ENCODE data around the gene CLEC14A. TPM values are rescaled to one million over a fixed set of nuclear protein-coding genes. Genes with fewer than 3 reads are reported as not detected.

Gene CLEC14A
- total and polyA plus RNA-seq, 4 experiments from 2014 or later = not detected

- DNase-seq = no peak
- no peaks in the 10 kb centered on the region for H3K27me3 ChIP-seq (ENCODE audit: insufficient read depth, low read length)
- Mint-ChIP-seq H3K27me3 (peaks cover 7 to 16% of the 10 kb centered on the region in 2 donors), H3K9me3 (peaks cover 0 to 10% (median 4%) of the 10 kb centered on the region in 8 donors), H3K27ac (no peak overlapping the region), H3K36me3 (no peaks in the 10 kb centered on the region), H3K4me3 (no peak overlapping the region), H3K4me1 (no peaks in the 10 kb centered on the region)
- intact Hi-C loops (cut with micrococcal nuclease) = no loop called here
- H3K9me3 ChIP-seq (ENCODE audit: control insufficient read depth in 1 of 2, low read length in 2 of 2) = no peaks in the 10 kb centered on the region
- CTCF ChIA-PET (ENCODE audit: partially characterized antibody) = no interaction called here
- no peak overlapping the region for H3K27ac ChIP-seq (ENCODE audit: low read depth, low read length)
- H3K4me1 ChIP-seq (ENCODE audit: insufficient read depth, low read length) = no peaks in the 10 kb centered on the region
- H3K36me3 ChIP-seq (ENCODE audit: insufficient read depth, low read length) = no peaks in the 10 kb centered on the region
- POLR2A ChIA-PET (ENCODE audit: partially characterized antibody) = no interaction called here
- no peak overlapping the region for H3K4me3 ChIP-seq (ENCODE audit: low read length in 2 of 2)
Observed at GRCh38 chr14:38285962-38286361, 30.1 kb upstream of the CLEC14A start.

DNA sequence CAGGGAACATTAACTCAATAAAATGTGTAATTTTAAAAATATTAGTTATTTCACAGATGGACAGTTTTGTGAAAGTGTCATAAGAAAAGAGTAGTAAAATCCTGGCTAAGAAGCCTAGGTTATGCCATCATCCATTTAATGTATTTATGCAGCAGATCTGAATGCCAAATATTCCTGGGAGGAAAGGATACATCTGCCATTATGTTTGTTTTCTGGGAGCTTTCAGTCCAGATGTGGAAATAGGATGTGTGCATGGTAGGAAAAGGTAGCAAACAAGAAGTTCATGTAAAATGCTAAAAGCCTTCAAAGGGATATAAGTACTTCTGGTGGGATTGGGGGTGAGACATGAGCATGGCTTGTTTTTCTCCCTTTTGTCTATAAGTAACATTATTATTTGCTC lies 27.0 kb upstream of the CLEC14A start:
- Mint-ChIP-seq H3K4me1 (no peaks in the 10 kb centered on the region), H3K36me3 (no peaks in the 10 kb centered on the region), H3K9me3 (peaks cover 0 to 7% (median 4%) of the 10 kb centered on the region in 8 donors), H3K27me3 (peaks cover 10 to 16% of the 10 kb centered on the region in 2 donors), H3K4me3 (no peak overlapping the region), H3K27ac (no peak overlapping the region)
- no peaks in the 10 kb centered on the region for H3K4me1 ChIP-seq (ENCODE audit: insufficient read depth, low read length)
- no peaks in the 10 kb centered on the region for H3K36me3 ChIP-seq (ENCODE audit: insufficient read depth, low read length)
- ChIA-PET CTCF (ENCODE audit: partially characterized antibody) (no interaction called here), POLR2A (ENCODE audit: partially characterized antibody) (no interaction called here)
- intact Hi-C loops (cut with micrococcal nuclease) = no loop called here
- no peak overlapping the region for H3K27ac ChIP-seq (ENCODE audit: low read depth, low read length)
- no peaks in the 10 kb centered on the region for H3K9me3 ChIP-seq (ENCODE audit: control insufficient read depth in 1 of 2, low read length in 2 of 2)
- DNase-seq = no peak
- H3K4me3 ChIP-seq (ENCODE audit: low read length in 2 of 2) = no peak overlapping the region
- H3K27me3 ChIP-seq (ENCODE audit: insufficient read depth, low read length) = no peaks in the 10 kb centered on the region

DNA sequence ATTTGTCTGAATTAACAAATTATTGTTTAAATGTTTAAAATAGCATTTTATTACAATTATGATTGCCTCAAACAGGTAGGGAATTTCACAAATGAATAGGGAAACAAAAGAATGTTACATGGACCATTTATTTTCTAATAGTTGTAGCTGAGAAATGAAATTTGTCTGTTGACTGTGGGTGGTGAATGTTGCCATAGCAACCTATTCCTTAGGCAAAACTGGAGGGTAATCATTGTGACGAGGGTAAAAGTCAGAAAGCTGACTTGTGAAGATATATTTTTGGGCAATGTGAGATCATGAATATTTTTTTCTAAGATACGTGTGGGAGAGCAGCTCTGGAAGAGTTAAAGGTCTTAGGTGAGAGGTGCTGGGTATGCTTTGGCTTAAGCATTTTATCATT lies 24.2 kb upstream of the CLEC14A start:
- intact Hi-C loops (cut with micrococcal nuclease) = no loop called here
- Histone ChIP-seq H3K36me3 (ENCODE audit: insufficient read depth, low read length) (no peaks in the 10 kb centered on the region), H3K27me3 (ENCODE audit: insufficient read depth, low read length) (no peaks in the 10 kb centered on the region), H3K4me1 (ENCODE audit: insufficient read depth, low read length) (no peaks in the 10 kb centered on the region), H3K4me3 (ENCODE audit: low read length in 2 of 2) (no peak overlapping the region), H3K9me3 (ENCODE audit: control insufficient read depth in 1 of 2, low read length in 2 of 2) (no peaks in the 10 kb centered on the region), H3K27ac (ENCODE audit: low read depth, low read length) (no peak overlapping the region)
- no peak for DNase-seq
- ChIA-PET POLR2A (ENCODE audit: partially characterized antibody) (no interaction called here), CTCF (ENCODE audit: partially characterized antibody) (no interaction called here)
- Mint-ChIP-seq H3K4me1 (no peaks in the 10 kb centered on the region), H3K4me3 (no peak overlapping the region), H3K27me3 (peaks cover 8 to 11% of the 10 kb centered on the region in 2 donors), H3K27ac (no peak overlapping the region), H3K36me3 (no peaks in the 10 kb centered on the region), H3K9me3 (peaks cover 0 to 7% (median 0%) of the 10 kb centered on the region in 8 donors)

DNA sequence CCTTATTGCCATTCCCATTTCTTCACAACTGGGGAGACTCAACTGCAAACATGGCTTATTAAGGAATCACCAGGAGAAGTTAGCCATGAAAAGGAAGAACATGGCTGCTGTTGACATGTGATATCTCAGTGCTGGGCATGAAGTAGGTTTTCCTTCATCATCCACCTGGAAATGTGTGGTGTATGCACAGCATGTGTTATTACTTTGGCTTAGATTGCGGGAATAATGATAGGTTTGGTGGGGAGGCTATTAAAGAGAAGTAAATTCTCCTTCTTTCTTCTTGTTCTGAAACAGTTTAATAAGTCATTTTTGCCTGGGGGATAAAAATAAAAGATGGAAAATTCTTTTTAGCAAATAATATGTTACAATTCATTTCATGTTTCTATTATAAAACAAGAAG lies 23.7 kb upstream of the CLEC14A start:
- H3K4me3 Mint-ChIP-seq = no peak overlapping the region
- no peaks in the 10 kb centered on the region for H3K36me3 Mint-ChIP-seq
- DNase-seq = no peak
- H3K27me3 Mint-ChIP-seq = peaks cover 8 to 10% of the 10 kb centered on the region in 2 donors
- H3K4me1 Mint-ChIP-seq = no peaks in the 10 kb centered on the region
- no peaks in the 10 kb centered on the region for H3K36me3 ChIP-seq (ENCODE audit: insufficient read depth, low read length)
- no peak overlapping the region for H3K27ac Mint-ChIP-seq
- H3K27me3 ChIP-seq (ENCODE audit: insufficient read depth, low read length) = no peaks in the 10 kb centered on the region
- ChIA-PET POLR2A (ENCODE audit: partially characterized antibody) (no interaction called here), CTCF (ENCODE audit: partially characterized antibody) (no interaction called here)
- H3K27ac ChIP-seq (ENCODE audit: low read depth, low read length) = no peak overlapping the region
- no peaks in the 10 kb centered on the region for H3K4me1 ChIP-seq (ENCODE audit: insufficient read depth, low read length)
- intact Hi-C loops (cut with micrococcal nuclease) = no loop called here
- H3K4me3 ChIP-seq (ENCODE audit: low read length in 2 of 2) = no peak overlapping the region
- H3K9me3 ChIP-seq (ENCODE audit: control insufficient read depth in 1 of 2, low read length in 2 of 2) = no peaks in the 10 kb centered on the region
- H3K9me3 Mint-ChIP-seq = peaks cover 0 to 7% (median 0%) of the 10 kb centered on the region in 8 donors

GRCh38 chr14:38278035-38278434 lies 22.1 kb upstream of the CLEC14A start:
- no peaks in the 10 kb centered on the region for H3K4me1 Mint-ChIP-seq
- Histone ChIP-seq H3K27me3 (ENCODE audit: insufficient read depth, low read length) (no peaks in the 10 kb centered on the region), H3K4me3 (ENCODE audit: low read length in 2 of 2) (no peak overlapping the region), H3K27ac (ENCODE audit: low read depth, low read length) (no peak overlapping the region), H3K36me3 (ENCODE audit: insufficient read depth, low read length) (no peaks in the 10 kb centered on the region), H3K4me1 (ENCODE audit: insufficient read depth, low read length) (no peaks in the 10 kb centered on the region), H3K9me3 (ENCODE audit: control insufficient read depth in 1 of 2, low read length in 2 of 2) (no peaks in the 10 kb centered on the region)
- DNase-seq = no peak
- POLR2A ChIA-PET (ENCODE audit: partially characterized antibody) = no interaction called here
- no peak overlapping the region for H3K4me3 Mint-ChIP-seq
- intact Hi-C loops (cut with micrococcal nuclease) = no loop called here
- H3K27ac Mint-ChIP-seq = no peak overlapping the region
- peaks cover 0 to 2% (median 0%) of the 10 kb centered on the region in 8 donors for H3K9me3 Mint-ChIP-seq
- CTCF ChIA-PET (ENCODE audit: partially characterized antibody) = no interaction called here
- H3K27me3 Mint-ChIP-seq = peaks cover 4 to 8% of the 10 kb centered on the region in 2 donors
- H3K36me3 Mint-ChIP-seq = no peaks in the 10 kb centered on the region

DNA sequence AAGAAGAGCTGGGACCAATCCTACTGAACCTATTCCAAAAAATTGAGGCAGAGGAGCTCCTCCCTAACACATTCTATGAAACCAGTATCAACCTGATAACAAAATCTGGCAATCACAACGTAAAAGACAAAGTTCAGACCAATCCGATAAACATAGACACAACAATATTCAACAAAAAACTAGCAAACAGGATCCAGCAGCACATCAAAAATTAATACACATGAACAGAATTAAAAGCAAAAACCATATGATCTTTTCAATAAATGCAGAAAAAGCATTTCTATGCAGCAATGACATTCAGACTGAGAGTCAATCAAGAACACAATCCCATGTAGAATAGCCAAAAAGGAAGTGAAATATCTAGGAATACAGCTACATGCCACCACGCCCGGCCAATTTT lies 7.0 kb upstream of the CLEC14A start:
- Mint-ChIP-seq H3K27me3 (peaks cover 1 to 11% of the 10 kb centered on the region in 2 donors), H3K36me3 (peaks cover 0 to 1% of the 10 kb centered on the region in 2 donors), H3K4me3 (no peak overlapping the region), H3K4me1 (no peaks in the 10 kb centered on the region), H3K27ac (no peak overlapping the region), H3K9me3 (peaks cover 6 to 21% (median 11%) of the 10 kb centered on the region in 8 donors)
- Histone ChIP-seq H3K9me3 (ENCODE audit: control insufficient read depth in 1 of 2, low read length in 2 of 2) (no peaks in the 10 kb centered on the region), H3K27ac (ENCODE audit: low read depth, low read length) (no peak overlapping the region), H3K36me3 (ENCODE audit: insufficient read depth, low read length) (no peaks in the 10 kb centered on the region), H3K4me1 (ENCODE audit: insufficient read depth, low read length) (no peaks in the 10 kb centered on the region), H3K4me3 (ENCODE audit: low read length in 2 of 2) (no peak overlapping the region), H3K27me3 (ENCODE audit: insufficient read depth, low read length) (no peaks in the 10 kb centered on the region)
- POLR2A ChIA-PET (ENCODE audit: partially characterized antibody) = no interaction called here
- DNase-seq = no peak
- intact Hi-C loops (cut with micrococcal nuclease) = no loop called here
- CTCF ChIA-PET (ENCODE audit: partially characterized antibody) = no interaction called here

GRCh38 chr14:38261620-38262019 lies 5.7 kb upstream of the CLEC14A start:
- peaks cover 2 to 18% of the 10 kb centered on the region in 2 donors for H3K27me3 Mint-ChIP-seq
- peaks cover 4 to 14% (median 10%) of the 10 kb centered on the region in 8 donors for H3K9me3 Mint-ChIP-seq
- no peak overlapping the region for H3K27ac Mint-ChIP-seq
- peaks cover 0 to 1% (median under 1%) of the 10 kb centered on the region in 4 donors for H3K4me1 Mint-ChIP-seq
- POLR2A ChIA-PET (ENCODE audit: partially characterized antibody) = no interaction called here
- CTCF ChIA-PET (ENCODE audit: partially characterized antibody) = no interaction called here
- no peak for DNase-seq
- Histone ChIP-seq H3K27me3 (ENCODE audit: insufficient read depth, low read length) (peaks cover 5% of the 10 kb centered on the region), H3K9me3 (ENCODE audit: control insufficient read depth in 1 of 2, low read length in 2 of 2) (no peaks in the 10 kb centered on the region), H3K4me3 (ENCODE audit: low read length in 2 of 2) (no peak overlapping the region), H3K36me3 (ENCODE audit: insufficient read depth, low read length) (no peaks in the 10 kb centered on the region), H3K4me1 (ENCODE audit: insufficient read depth, low read length) (no peaks in the 10 kb centered on the region), H3K27ac (ENCODE audit: low read depth, low read length) (no peak overlapping the region)
- intact Hi-C loops (cut with micrococcal nuclease) = no loop called here
- no peak overlapping the region for H3K4me3 Mint-ChIP-seq
- no peaks in the 10 kb centered on the region for H3K36me3 Mint-ChIP-seq

- Histone ChIP-seq H3K4me1 (ENCODE audit: insufficient read depth, low read length) (peaks cover 4% of the 10 kb centered on the region), H3K9me3 (ENCODE audit: control insufficient read depth in 1 of 2, low read length in 2 of 2) (no peaks in the 10 kb centered on the region), H3K36me3 (ENCODE audit: insufficient read depth, low read length) (no peaks in the 10 kb centered on the region), H3K4me3 (ENCODE audit: low read length in 2 of 2) (no peak overlapping the region), H3K27me3 (ENCODE audit: insufficient read depth, low read length) (peaks cover 10% of the 10 kb centered on the region), H3K27ac (ENCODE audit: low read depth, low read length) (no peak overlapping the region)
- no peak for DNase-seq
- Mint-ChIP-seq H3K27ac (no peak overlapping the region), H3K27me3 (peaks cover 12 to 28% of the 10 kb centered on the region in 2 donors), H3K36me3 (no peaks in the 10 kb centered on the region), H3K4me1 (peaks cover 6 to 12% (median 7%) of the 10 kb centered on the region in 4 donors), H3K4me3 (no peak overlapping the region), H3K9me3 (peaks cover 0 to 8% (median 4%) of the 10 kb centered on the region in 8 donors)
- intact Hi-C loops (cut with micrococcal nuclease) = no loop called here
- ChIA-PET CTCF (ENCODE audit: partially characterized antibody) (no interaction called here), POLR2A (ENCODE audit: partially characterized antibody) (no interaction called here)
Observed at GRCh38 chr14:38257507-38257906, 1.6 kb upstream of the CLEC14A start.

Data from CD4-positive, alpha-beta memory T cell (primary cell).